Measurements from ENCODE around the gene JAK1.

JAK1 gene

DNA sequence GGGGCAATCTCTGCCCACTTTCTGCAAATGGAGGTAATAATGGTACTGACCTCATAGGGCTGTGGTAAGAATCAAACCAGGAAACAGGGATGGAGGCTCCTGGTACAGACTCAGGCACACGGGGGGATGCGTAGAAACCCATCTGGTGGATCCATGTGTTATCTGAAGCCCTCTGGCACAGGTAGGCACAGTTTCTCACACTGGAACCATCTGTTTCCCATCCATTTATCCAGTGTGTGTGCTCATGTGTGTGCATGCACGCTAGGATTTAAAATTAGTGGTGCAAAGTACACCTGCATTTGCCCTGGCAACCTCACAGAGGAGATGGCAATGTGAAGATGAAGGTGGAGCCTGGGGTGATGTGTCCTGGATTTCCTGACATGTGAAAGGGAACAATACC is 118.2 kb downstream of the JAK1 start:
- TF ChIP-seq, protein P1, sequence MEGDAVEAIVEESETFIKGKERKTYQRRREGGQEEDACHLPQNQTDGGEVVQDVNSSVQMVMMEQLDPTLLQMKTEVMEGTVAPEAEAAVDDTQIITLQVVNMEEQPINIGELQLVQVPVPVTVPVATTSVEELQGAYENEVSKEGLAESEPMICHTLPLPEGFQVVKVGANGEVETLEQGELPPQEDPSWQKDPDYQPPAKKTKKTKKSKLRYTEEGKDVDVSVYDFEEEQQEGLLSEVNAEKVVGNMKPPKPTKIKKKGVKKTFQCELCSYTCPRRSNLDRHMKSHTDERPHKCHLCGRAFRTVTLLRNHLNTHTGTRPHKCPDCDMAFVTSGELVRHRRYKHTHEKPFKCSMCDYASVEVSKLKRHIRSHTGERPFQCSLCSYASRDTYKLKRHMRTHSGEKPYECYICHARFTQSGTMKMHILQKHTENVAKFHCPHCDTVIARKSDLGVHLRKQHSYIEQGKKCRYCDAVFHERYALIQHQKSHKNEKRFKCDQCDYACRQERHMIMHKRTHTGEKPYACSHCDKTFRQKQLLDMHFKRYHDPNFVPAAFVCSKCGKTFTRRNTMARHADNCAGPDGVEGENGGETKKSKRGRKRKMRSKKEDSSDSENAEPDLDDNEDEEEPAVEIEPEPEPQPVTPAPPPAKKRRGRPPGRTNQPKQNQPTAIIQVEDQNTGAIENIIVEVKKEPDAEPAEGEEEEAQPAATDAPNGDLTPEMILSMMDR (conservative IDR thresholded peaks at IDR 0.05; ENCODE audit: low read length), result no peak
- no peak for DNase-seq (ENCODE audit: low read depth)
- no peak overlapping the region for H3K4me3 ChIP-seq (ENCODE audit: low read length)

DNA sequence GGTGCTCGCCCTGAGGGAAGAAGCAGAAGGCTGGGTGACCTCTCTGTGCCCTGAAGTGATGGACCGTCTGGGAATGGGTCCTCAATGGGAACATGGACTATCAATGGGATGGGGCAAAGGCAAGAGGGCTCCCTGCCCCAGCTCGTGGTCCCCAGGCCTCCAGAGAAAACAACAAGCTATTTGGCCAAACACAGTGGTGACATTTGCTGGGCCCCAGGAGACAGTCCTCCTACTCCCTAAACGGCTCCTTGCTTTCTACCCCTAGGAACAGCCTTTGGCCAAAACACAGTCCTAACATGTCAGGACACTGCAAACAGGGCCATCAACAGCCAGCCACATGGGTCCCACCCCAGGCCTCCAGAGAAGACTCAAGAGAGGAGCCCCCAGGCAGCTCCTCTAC is 118.7 kb downstream of the JAK1 start:
- H3K4me3 ChIP-seq (ENCODE audit: low read length), result no peak overlapping the region
- DNase-seq (ENCODE audit: low read depth), result no peak
- TF ChIP-seq, protein P1 (conservative IDR thresholded peaks at IDR 0.05; ENCODE audit: low read length), result no peak

- H3K4me3 ChIP-seq (ENCODE audit: low read length), result no peak overlapping the region
- TF ChIP-seq, protein P1 (conservative IDR thresholded peaks at IDR 0.05; ENCODE audit: low read length), result no peak
- no peak for DNase-seq (ENCODE audit: low read depth)
Observed at GRCh38 chr1:64846573-64847430, 119.5 kb downstream of the JAK1 start.

- TF ChIP-seq, protein P1 (conservative IDR thresholded peaks at IDR 0.05; ENCODE audit: low read length), result no peak
- no peak overlapping the region for H3K4me3 ChIP-seq (ENCODE audit: low read length)
- DNase-seq (ENCODE audit: low read depth), result no peak
Observed at GRCh38 chr1:64845831-64846425, 120.4 kb downstream of the JAK1 start.

DNA sequence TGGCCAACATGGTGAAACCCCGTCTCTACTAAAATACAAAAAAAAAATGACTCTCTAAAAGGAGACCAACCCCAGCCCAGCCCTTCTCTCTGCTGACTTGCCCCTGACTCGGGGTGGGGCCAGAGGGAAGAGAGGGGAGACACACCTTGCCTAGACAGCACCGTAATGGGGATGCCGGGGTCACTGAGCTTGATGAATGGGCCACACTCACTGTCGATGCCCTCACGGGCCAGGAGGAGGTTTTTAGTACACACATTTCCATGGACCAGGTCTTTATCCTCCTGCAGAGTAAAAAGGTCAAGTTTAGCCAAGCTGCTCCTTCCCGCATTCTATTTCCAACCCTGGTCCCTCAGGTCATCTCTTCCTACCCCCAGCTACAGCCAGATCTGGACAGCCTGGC is 121.7 kb downstream of the JAK1 start:
- no peak overlapping the region for H3K4me3 ChIP-seq (ENCODE audit: low read length)
- no peak for DNase-seq (ENCODE audit: low read depth)
- TF ChIP-seq, protein P1 (conservative IDR thresholded peaks at IDR 0.05; ENCODE audit: low read length), result no peak

DNA sequence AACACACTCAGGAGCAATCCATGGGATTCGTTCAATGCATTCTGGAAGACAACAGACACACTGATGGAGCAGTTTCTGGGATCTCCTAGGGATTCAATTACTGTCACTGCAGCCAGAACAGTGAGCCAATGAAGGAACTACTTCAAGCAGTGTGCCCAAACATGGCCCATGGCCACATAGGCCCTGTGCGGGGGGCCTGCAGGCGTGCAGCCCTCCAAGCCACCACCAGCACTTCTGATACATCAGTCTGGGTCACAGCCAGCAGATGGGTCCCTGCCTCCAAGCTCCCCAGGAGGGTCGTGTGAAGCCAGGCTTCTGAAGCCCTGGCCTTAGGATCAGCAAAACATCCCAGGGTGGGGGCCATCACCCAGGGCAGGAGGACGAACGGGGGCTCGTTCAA is 122.2 kb downstream of the JAK1 start:
- no peak overlapping the region for H3K4me3 ChIP-seq (ENCODE audit: low read length)
- TF ChIP-seq, protein P1 (conservative IDR thresholded peaks at IDR 0.05; ENCODE audit: low read length), result no peak
- no peak for DNase-seq (ENCODE audit: low read depth)

GRCh38 chr1:64843675-64844074 is 122.7 kb downstream of the JAK1 start:
- H3K4me3 ChIP-seq (ENCODE audit: low read length), result no peak overlapping the region
- DNase-seq (ENCODE audit: low read depth), result no peak
- TF ChIP-seq, protein P1 (conservative IDR thresholded peaks at IDR 0.05; ENCODE audit: low read length), result no peak

Data from AG10803 (cell line).